Uterus (tissue), 4 donors: Measurements from ENCODE around the gene SRGAP1. TPM values are rescaled to one million over a fixed set of nuclear protein-coding genes. Genes with fewer than 3 reads are reported as not detected.

Experiments used
- DNase-seq, 2 donors: peaks; one replicate each; pipeline ENCODE4 v3.0.0-alpha.2; 2019 to 2020
- H3K27ac ChIP-seq, 2 donors: fragments of 200-600 bp; sonication (generic); 1 replicate in 1 of 2; 2 replicates in 1 of 2; pipeline ENCODE4 v1.5.1; 2016 to 2018
- H3K27me3 ChIP-seq, 2 donors: fragments of 200-600 bp; sonication (generic); one replicate each; pipeline ENCODE4 v1.5.1; 2018 to 2019; ENCODE audit warnings: control low read depth in 1 of 2
- H3K36me3 ChIP-seq, 2 donors: fragments of 200-600 bp; sonication (generic); one replicate each; pipeline ENCODE4 v1.5.1; 2019; ENCODE audit warnings: control low read depth in 1 of 2
- H3K4me1 ChIP-seq, 2 donors: fragments of 200-600 bp; sonication (generic); one replicate each; pipeline ENCODE4 v1.5.1; 2018 to 2019; ENCODE audit warnings: control low read depth in 1 of 2
- H3K4me3 ChIP-seq, 2 donors: fragments of 200-600 bp; sonication (generic); 1 replicate in 1 of 2; 2 replicates in 1 of 2; pipeline ENCODE4 v1.5.1; 2018 to 2019; ENCODE audit warnings: mild to moderate bottlenecking in 1 of 2
- H3K9me3 ChIP-seq, 2 donors: fragments of 200-600 bp; sonication (generic); one replicate each; pipeline ENCODE4 v1.5.1; 2019; ENCODE audit warnings: control low read depth in 1 of 2
- POLR2A ChIP-seq, 2 donors: fragments of 450-650 bp; IDR thresholded peaks; one replicate each; pipeline ENCODE4 v1.6.1; 2016; ENCODE audit warnings: antibody characterized with exemption in 2 of 2, mild to moderate bottlenecking in 1 of 2, moderate library complexity in 1 of 2
- intact Hi-C: fragments of 100-400 bp; cut with DNase I; formaldehyde crosslinking; loops from one replicate; pipeline ENCODE4 v1.15.1; 2023; ENCODE audit warnings: low total_unique reads
- total RNA-seq, 4 donors: library from RNA; depleted of rRNA in 3 of 4; stranded (reverse); fragments of >200 nt in 3 of 4; gene quantifications; one replicate each; pipeline versions ENCODE4 v1.1.0 to v1.2.4, GENCODE V29; 2014 to 2023
- TF ChIP-seq, protein P1 (sequence below), 4 experiments: fragments of 200-600 bp in 2 of 4; fragments of 450-650 bp in 2 of 4; sonication (generic) in 2 of 4; IDR thresholded peaks; one replicate each; pipeline ENCODE4 v1.5.1; 2016 to 2019; ENCODE audit warnings: antibody characterized with exemption in 4 of 4, mild to moderate bottlenecking in 2 of 4, moderate library complexity in 1 of 4
- donor health status: DM: yes; HTN: yes; CAD: no.

The SRGAP1 gene
- total RNA-seq, 4 donors from 2014 or later, result 10.0 to 23.0 (median 14.8) TPM

DNA sequence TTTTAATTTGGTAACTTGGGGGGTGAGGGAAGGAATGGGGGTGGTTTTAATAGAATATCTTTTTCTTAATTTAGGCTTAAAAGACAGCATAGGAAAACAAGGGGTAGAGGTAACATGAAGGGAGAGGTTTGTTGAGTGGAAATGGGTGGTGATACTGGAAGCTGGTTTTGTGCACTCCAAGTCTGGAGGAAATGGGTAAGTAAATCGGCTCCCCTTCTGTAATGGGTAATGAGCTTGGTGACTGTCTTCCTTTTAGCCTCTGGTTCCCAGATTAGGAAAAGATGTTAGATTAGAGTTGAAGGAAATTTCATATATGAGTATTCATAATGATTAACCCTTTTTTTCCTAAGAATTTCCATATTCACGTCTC lies 122.1 kb downstream of the SRGAP1 start:
- H3K4me1 ChIP-seq, result no peaks in the 10 kb centered on the region
- intact Hi-C loops, result no loop called here
- no peaks in the 10 kb centered on the region for H3K9me3 ChIP-seq
- DNase-seq, result no peak
- no peaks in the 10 kb centered on the region for H3K36me3 ChIP-seq
- no peak overlapping the region for H3K27ac ChIP-seq
- no peaks in the 10 kb centered on the region for H3K27me3 ChIP-seq
- no peak for TF ChIP-seq POLR2A (IDR thresholded peaks at IDR 0.05)
- TF ChIP-seq, protein P1, sequence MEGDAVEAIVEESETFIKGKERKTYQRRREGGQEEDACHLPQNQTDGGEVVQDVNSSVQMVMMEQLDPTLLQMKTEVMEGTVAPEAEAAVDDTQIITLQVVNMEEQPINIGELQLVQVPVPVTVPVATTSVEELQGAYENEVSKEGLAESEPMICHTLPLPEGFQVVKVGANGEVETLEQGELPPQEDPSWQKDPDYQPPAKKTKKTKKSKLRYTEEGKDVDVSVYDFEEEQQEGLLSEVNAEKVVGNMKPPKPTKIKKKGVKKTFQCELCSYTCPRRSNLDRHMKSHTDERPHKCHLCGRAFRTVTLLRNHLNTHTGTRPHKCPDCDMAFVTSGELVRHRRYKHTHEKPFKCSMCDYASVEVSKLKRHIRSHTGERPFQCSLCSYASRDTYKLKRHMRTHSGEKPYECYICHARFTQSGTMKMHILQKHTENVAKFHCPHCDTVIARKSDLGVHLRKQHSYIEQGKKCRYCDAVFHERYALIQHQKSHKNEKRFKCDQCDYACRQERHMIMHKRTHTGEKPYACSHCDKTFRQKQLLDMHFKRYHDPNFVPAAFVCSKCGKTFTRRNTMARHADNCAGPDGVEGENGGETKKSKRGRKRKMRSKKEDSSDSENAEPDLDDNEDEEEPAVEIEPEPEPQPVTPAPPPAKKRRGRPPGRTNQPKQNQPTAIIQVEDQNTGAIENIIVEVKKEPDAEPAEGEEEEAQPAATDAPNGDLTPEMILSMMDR (IDR thresholded peaks at IDR 0.05), result no peak
- no peak overlapping the region for H3K4me3 ChIP-seq

DNA sequence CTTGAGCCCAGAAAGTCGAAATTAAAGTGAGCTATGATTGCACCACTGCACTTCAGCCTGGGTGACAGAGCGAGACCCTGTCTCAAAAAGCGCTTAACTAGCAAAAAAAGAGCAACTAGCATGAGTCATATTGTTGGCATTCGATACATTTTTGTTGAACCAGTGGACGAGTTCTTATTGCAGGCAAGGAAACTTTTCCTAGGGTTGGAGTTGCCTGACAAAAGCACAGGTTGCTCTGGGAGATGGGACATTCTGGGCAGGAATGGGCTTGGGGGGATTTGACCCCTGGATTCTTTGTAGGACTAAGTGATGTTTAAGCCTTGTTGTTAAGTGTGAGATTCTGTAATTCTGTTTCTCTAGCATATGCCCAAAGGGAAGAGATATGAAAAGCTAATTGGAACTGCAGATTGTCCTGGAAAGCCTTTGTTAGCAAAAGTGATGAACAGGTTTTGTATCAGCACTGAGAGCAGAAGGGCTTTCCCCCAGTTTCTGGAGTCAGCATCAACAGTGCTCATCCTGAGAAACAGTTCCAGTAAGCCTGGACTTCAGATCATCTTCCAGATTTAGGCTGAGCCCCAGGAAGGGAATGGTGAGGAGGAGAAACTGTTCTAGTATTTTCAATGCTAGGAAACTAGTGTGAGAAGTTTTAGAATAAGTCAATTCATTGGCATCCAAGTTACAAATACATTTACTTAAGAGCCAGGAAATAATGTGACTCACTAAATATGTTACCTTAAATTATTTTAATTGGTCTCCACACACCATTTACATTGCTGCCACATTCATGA lies 123.1 kb downstream of the SRGAP1 start:
- H3K4me1 ChIP-seq, result no peaks in the 10 kb centered on the region
- H3K27ac ChIP-seq, result no peak overlapping the region
- no peak for DNase-seq
- intact Hi-C loops, result no loop called here
- no peaks in the 10 kb centered on the region for H3K36me3 ChIP-seq
- H3K4me3 ChIP-seq, result no peak overlapping the region
- no peaks in the 10 kb centered on the region for H3K27me3 ChIP-seq
- no peak for TF ChIP-seq POLR2A (IDR thresholded peaks at IDR 0.05)
- TF ChIP-seq, protein P1 (IDR thresholded peaks at IDR 0.05), result no peak
- H3K9me3 ChIP-seq, result no peaks in the 10 kb centered on the region

DNA sequence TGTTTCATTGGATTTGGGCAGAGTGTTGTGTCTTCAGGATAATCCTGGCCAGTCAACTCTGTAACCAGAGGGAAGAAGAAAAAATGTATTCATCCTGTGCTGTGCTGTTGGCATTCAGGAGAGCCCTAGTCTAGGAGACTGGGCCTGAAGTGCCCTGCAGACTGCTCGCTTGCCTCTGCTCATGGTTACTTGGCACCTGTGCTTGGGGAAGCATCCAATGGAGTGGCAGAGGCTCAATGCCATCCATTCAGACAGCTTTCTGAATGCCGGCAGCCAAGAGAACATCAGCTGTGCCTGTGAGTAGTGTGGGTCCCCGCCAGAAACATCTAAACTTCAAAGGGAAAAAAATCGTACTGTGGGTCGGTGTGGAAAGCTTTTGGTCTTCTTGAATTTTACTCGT lies 124.2 kb downstream of the SRGAP1 start:
- Histone ChIP-seq H3K4me3 (no peak overlapping the region), H3K36me3 (no peaks in the 10 kb centered on the region), H3K4me1 (no peaks in the 10 kb centered on the region), H3K9me3 (no peaks in the 10 kb centered on the region), H3K27me3 (no peaks in the 10 kb centered on the region), H3K27ac (no peak overlapping the region)
- no peak for DNase-seq
- intact Hi-C loops, result no loop called here
- TF ChIP-seq POLR2A (IDR thresholded peaks at IDR 0.05), result no peak
- TF ChIP-seq, protein P1 (IDR thresholded peaks at IDR 0.05), result no peak

DNA sequence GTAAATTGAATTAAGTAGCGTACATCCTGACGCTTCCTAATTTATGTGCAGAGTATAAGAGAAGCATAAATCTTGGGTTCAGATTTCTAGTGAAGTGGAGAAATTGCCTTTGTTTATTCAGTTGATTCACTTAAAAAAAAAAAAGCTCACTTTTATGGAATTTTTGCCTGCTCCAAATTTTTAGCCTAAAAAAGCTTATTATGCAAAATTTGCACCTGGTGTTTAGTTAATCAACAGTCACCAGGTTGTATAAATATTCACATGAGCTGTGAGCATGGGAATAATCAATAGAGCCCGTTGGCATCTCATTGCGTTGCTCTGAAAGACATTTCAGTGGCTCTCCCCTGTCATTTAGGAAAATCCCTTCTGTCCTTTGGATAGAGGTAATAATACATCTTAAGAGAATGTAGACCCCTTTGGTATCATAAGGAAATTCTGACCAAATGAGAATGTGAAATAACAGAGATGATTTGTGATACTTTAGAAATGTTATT lies 132.4 kb downstream of the SRGAP1 start:
- no peaks in the 10 kb centered on the region for H3K9me3 ChIP-seq
- H3K27ac ChIP-seq, result no peak overlapping the region
- intact Hi-C loops, result no loop called here
- H3K4me1 ChIP-seq, result no peaks in the 10 kb centered on the region
- no peaks in the 10 kb centered on the region for H3K36me3 ChIP-seq
- no peak overlapping the region for H3K4me3 ChIP-seq
- H3K27me3 ChIP-seq, result no peaks in the 10 kb centered on the region
- TF ChIP-seq, protein P1 (IDR thresholded peaks at IDR 0.05), result no peak
- no peak for TF ChIP-seq POLR2A (IDR thresholded peaks at IDR 0.05)
- DNase-seq, result no peak

DNA sequence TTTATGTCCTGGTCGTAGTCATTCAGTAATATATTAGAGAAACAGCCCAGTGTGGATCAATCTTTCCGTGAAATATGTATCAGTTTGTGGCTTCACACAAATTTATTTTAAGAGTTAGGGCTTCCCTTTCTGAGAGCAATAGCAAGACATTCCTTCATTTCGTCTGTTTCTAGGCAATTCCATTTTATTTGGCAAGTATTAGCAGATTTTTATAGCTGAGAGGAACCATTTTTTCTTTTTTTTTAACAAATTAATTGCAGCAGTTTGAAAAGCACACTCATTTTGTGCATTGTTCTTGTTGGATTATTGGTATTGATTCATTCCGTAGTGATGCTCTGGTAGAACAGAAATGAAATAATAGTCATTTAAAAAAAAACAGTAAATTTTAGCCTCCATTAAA lies 132.9 kb downstream of the SRGAP1 start:
- no peaks in the 10 kb centered on the region for H3K36me3 ChIP-seq
- no peak overlapping the region for H3K27ac ChIP-seq
- intact Hi-C loops, result no loop called here
- TF ChIP-seq, protein P1 (IDR thresholded peaks at IDR 0.05), result no peak
- no peak for TF ChIP-seq POLR2A (IDR thresholded peaks at IDR 0.05)
- no peaks in the 10 kb centered on the region for H3K27me3 ChIP-seq
- no peak overlapping the region for H3K4me3 ChIP-seq
- DNase-seq, result no peak
- H3K9me3 ChIP-seq, result no peaks in the 10 kb centered on the region
- H3K4me1 ChIP-seq, result no peaks in the 10 kb centered on the region
